Esophagus muscularis mucosa (tissue), 4 donors: ENCODE data around the gene LRRC7.

Experiments used
- CTCF ChIP-seq, 3 experiments: fragments of 200-600 bp in 2 of 3; fragments of 450-650 bp in 1 of 3; sonication (generic) in 2 of 3; IDR thresholded peaks; one replicate each; pipeline ENCODE4 v1.5.1; 2017 to 2019; ENCODE audit warnings: antibody characterized with exemption in 3 of 3, mild to moderate bottlenecking in 2 of 3, moderate library complexity in 1 of 3
- EP300 ChIP-seq: sonication (generic); formaldehyde crosslinking; IDR thresholded peaks from one replicate; pipeline ENCODE4 v1.6.1; 2017; ENCODE audit warnings: antibody characterized with exemption
- POLR2A ChIP-seq: fragments of 450-650 bp; IDR thresholded peaks from one replicate; pipeline ENCODE4 v1.6.1; 2017; ENCODE audit warnings: antibody characterized with exemption, moderate library complexity, mild to moderate bottlenecking, low read depth

- TF ChIP-seq CTCF (IDR thresholded peaks at IDR 0.05) (no peak), EP300 (no peak), POLR2A (no peak)
Observed at GRCh38 chr1:69871412-69871811, 303.7 kb downstream of the LRRC7 start.
